ENCODE measurements around the gene CREB5.

Gene CREB5

GRCh38 chr7:28724563-28724962 is 312.2 kb downstream of the CREB5 start:
- no peak for DNase-seq

GRCh38 chr7:28725045-28725642 is 312.8 kb downstream of the CREB5 start:
- no peak for DNase-seq

GRCh38 chr7:28725911-28726310 is 313.6 kb downstream of the CREB5 start:
- no peak for DNase-seq

- no peak for DNase-seq
Observed at GRCh38 chr7:28726555-28726954, 314.2 kb downstream of the CREB5 start.

- no peak for DNase-seq
Observed at GRCh38 chr7:28729281-28729680, 317.0 kb downstream of the CREB5 start.

GRCh38 chr7:28729727-28730126 is 317.4 kb downstream of the CREB5 start:
- DNase-seq: no peak

- no peak for DNase-seq
Observed at GRCh38 chr7:28731092-28731658, 318.9 kb downstream of the CREB5 start.

GRCh38 chr7:28732071-28732869 is 320.0 kb downstream of the CREB5 start:
- no peak for DNase-seq

- DNase-seq: no peak
Observed at GRCh38 chr7:28733035-28733434, 320.7 kb downstream of the CREB5 start.

- DNase-seq: no peak
Observed at GRCh38 chr7:28738412-28738811, 326.1 kb downstream of the CREB5 start.

- DNase-seq: no peak
Observed at GRCh38 chr7:28739128-28739527, 326.8 kb downstream of the CREB5 start.

- DNase-seq: no peak
Observed at GRCh38 chr7:28739826-28740225, 327.5 kb downstream of the CREB5 start.

GRCh38 chr7:28744951-28745350 is 332.6 kb downstream of the CREB5 start:
- DNase-seq: no peak

- no peak for DNase-seq
Observed at GRCh38 chr7:28745351-28745750, 333.0 kb downstream of the CREB5 start.

GRCh38 chr7:28747404-28747803 is 335.1 kb downstream of the CREB5 start:
- DNase-seq: no peak

GRCh38 chr7:28747854-28748253 is 335.5 kb downstream of the CREB5 start:
- DNase-seq: no peak

- no peak for DNase-seq
Observed at GRCh38 chr7:28748346-28748745, 336.0 kb downstream of the CREB5 start.

- no peak for DNase-seq
Observed at GRCh38 chr7:28748933-28749584, 336.7 kb downstream of the CREB5 start.

GRCh38 chr7:28749638-28750037 is 337.3 kb downstream of the CREB5 start:
- no peak for DNase-seq

GRCh38 chr7:28750981-28751380 is 338.7 kb downstream of the CREB5 start:
- no peak for DNase-seq

- no peak for DNase-seq
Observed at GRCh38 chr7:28753613-28754012, 341.3 kb downstream of the CREB5 start.

- DNase-seq: no peak
Observed at GRCh38 chr7:28754027-28754426, 341.7 kb downstream of the CREB5 start.

GRCh38 chr7:28754447-28754846 is 342.1 kb downstream of the CREB5 start:
- no peak for DNase-seq

- no peak for DNase-seq
Observed at GRCh38 chr7:28755255-28755654, 342.9 kb downstream of the CREB5 start.
